H1 (cell line): Measurements from ENCODE around the gene IL1R1. TPM values are rescaled to one million over a fixed set of nuclear protein-coding genes. Genes with fewer than 3 reads are reported as not detected.

Experiments used
- CTCF ChIA-PET: fragments of 300-600 bp; sonication (Branson Sonifier 250); formaldehyde crosslinking; loops from one replicate; lab custom pipeline; 2021; ENCODE audit not compliant: partially characterized antibody; lab: Charles Lee
- POLR2A ChIA-PET: fragments of 300-600 bp; sonication (Branson Sonifier 250); formaldehyde crosslinking; loops from one replicate; lab custom pipeline; 2021; ENCODE audit warnings: inconsistent platforms; ENCODE audit not compliant: partially characterized antibody; lab: Charles Lee
- DNase-seq, 2 experiments: peaks; one replicate each; pipeline versions ENCODE4 v3.0.0 to v3.0.0-alpha.2; 2010 to 2022; ENCODE audit warnings: low spot score in 2 of 2, low read depth in 1 of 2, mixed read lengths in 1 of 2
- FAIRE-seq: peaks from 2 replicates; lab custom pipeline; 2011; peaks lifted over from hg19 to GRCh38; lab: Jason Lieb, UNC
- H2AFZ ChIP-seq: 2 replicates; pipeline ENCODE4 v1.8.1; 2012; ENCODE audit warnings: low read length, inconsistent platforms
- H2AK5ac ChIP-seq: 2 replicates; pipeline ENCODE4 v1.6.1; 2013; ENCODE audit warnings: low read depth, low read length
- H2BK120ac ChIP-seq: replicated peaks from 2 replicates; pipeline ENCODE3; 2013; ENCODE audit warnings: low read depth, low read length, inconsistent platforms
- H2BK12ac ChIP-seq: 2 replicates; pipeline ENCODE4 v1.6.1; 2013; ENCODE audit warnings: low read depth, low read length
- H2BK15ac ChIP-seq: 2 replicates; pipeline ENCODE4 v1.6.1; 2013; ENCODE audit warnings: low read length
- H2BK20ac ChIP-seq: 2 replicates; pipeline ENCODE4 v1.6.1; 2013; ENCODE audit warnings: low read length
- H2BK5ac ChIP-seq: 2 replicates; pipeline ENCODE4 v1.6.1; 2013; ENCODE audit warnings: low read depth, low read length
- H3K14ac ChIP-seq: 2 replicates; pipeline ENCODE4 v1.6.1; 2013; ENCODE audit warnings: inconsistent platforms; ENCODE audit not compliant: insufficient read length
- H3K18ac ChIP-seq: 2 replicates; pipeline ENCODE4 v1.6.1; 2013; ENCODE audit warnings: low read length; ENCODE audit errors: extremely low read depth
- H3K23ac ChIP-seq: 2 replicates; pipeline ENCODE4 v1.6.1; 2013; ENCODE audit warnings: inconsistent platforms; ENCODE audit not compliant: insufficient read length
- H3K23me2 ChIP-seq: 2 replicates; pipeline ENCODE4 v1.6.1; 2013; ENCODE audit warnings: low read depth, low read length
- H3K27ac ChIP-seq: 2 replicates; pipeline ENCODE4 v1.6.1; 2011; ENCODE audit warnings: low read depth, low read length, inconsistent platforms
- H3K27me3 ChIP-seq, 4 experiments: replicated peaks in 1 of 4; 1 replicate in 1 of 4; 2 replicates in 3 of 4; pipeline versions ENCODE4 v1.6.1 to v1.8.1; 2011 to 2013; ENCODE audit warnings: low read length in 3 of 4, mild to moderate bottlenecking in 3 of 4, inconsistent platforms in 2 of 4, mixed read lengths in 2 of 4, moderate library complexity in 1 of 4; ENCODE audit not compliant: control insufficient read depth in 3 of 4, insufficient read depth in 3 of 4; ENCODE audit errors: extremely low read depth in 1 of 4
- H3K36me3 ChIP-seq, 4 experiments: 2 replicates each; pipeline versions ENCODE4 v1.6.1 to v1.8.1; 2011 to 2013; ENCODE audit warnings: mild to moderate bottlenecking in 4 of 4, low read length in 3 of 4, moderate library complexity in 2 of 4, control low read depth in 1 of 4, inconsistent platforms in 1 of 4; ENCODE audit not compliant: insufficient read depth in 4 of 4, control insufficient read depth in 2 of 4
- H3K4ac ChIP-seq: replicated peaks from 2 replicates; pipeline ENCODE3; 2013; ENCODE audit warnings: low read length, low read depth, mixed read lengths, inconsistent platforms; ENCODE audit not compliant: insufficient read length
- H3K4me1 ChIP-seq, 4 experiments: replicated peaks in 1 of 4; 1 replicate in 1 of 4; 2 replicates in 3 of 4; pipeline versions ENCODE4 v1.6.1 to v1.8.1; 2011 to 2013; ENCODE audit warnings: low read length in 3 of 4, inconsistent platforms in 2 of 4, mixed read lengths in 1 of 4; ENCODE audit not compliant: insufficient read depth in 4 of 4, control insufficient read depth in 3 of 4
- H3K4me2 ChIP-seq, 2 experiments: 2 replicates each; pipeline versions ENCODE4 v1.6.1 to v1.8.1; 2011 to 2013; ENCODE audit warnings: low read depth in 2 of 2, low read length in 2 of 2, control low read depth in 1 of 2, inconsistent platforms in 1 of 2, mild to moderate bottlenecking in 1 of 2; ENCODE audit not compliant: insufficient read depth in 1 of 2
- H3K4me3 ChIP-seq, 4 experiments: fragments of 200-600, 300-600 bp in 1 of 4; sonication (generic), shearing (Covaris generic), sonication (Bioruptor Twin) in 1 of 4; 2 replicates each; pipeline versions ENCODE4 v1.5.1 to v1.8.1; 2011 to 2016; ENCODE audit warnings: low read length in 4 of 4, low read depth in 3 of 4, control low read depth in 2 of 4, inconsistent platforms in 2 of 4, mild to moderate bottlenecking in 2 of 4, mixed read lengths in 1 of 4, moderate library complexity in 1 of 4; ENCODE audit not compliant: insufficient read depth in 2 of 4; ENCODE audit errors: extremely low read depth in 1 of 4
- H3K56ac ChIP-seq: replicated peaks from 2 replicates; pipeline ENCODE3; 2013; ENCODE audit warnings: low read depth, mild to moderate bottlenecking, mixed read lengths, low read length, inconsistent platforms; ENCODE audit not compliant: insufficient read length
- H3K79me1 ChIP-seq: 2 replicates; pipeline ENCODE4 v1.6.1; 2013; ENCODE audit warnings: low read depth, low read length, control low read depth
- H3K79me2 ChIP-seq, 2 experiments: 2 replicates each; pipeline versions ENCODE4 v1.6.1 to v1.8.1; 2012 to 2013; ENCODE audit warnings: low read length in 2 of 2, mild to moderate bottlenecking in 2 of 2, inconsistent platforms in 1 of 2; ENCODE audit not compliant: insufficient read depth in 2 of 2, control insufficient read depth in 1 of 2
- H3K9ac ChIP-seq, 4 experiments: replicated peaks in 1 of 4; 1 replicate in 1 of 4; 2 replicates in 3 of 4; pipeline versions ENCODE4 v1.6.1 to v1.8.1; 2011 to 2013; ENCODE audit warnings: low read depth in 3 of 4, low read length in 3 of 4, control low read depth in 2 of 4, mild to moderate bottlenecking in 2 of 4, moderate library complexity in 2 of 4, inconsistent platforms in 1 of 4; ENCODE audit errors: extremely low read depth in 1 of 4
- H3K9me3 ChIP-seq, 2 experiments: 2 replicates each; pipeline versions ENCODE4 v1.6.1 to v1.8.1; 2012 to 2013; ENCODE audit warnings: mild to moderate bottlenecking in 2 of 2, moderate library complexity in 2 of 2, control low read depth in 1 of 2, inconsistent platforms in 1 of 2, low read depth in 1 of 2, low read length in 1 of 2, mixed read lengths in 1 of 2; ENCODE audit not compliant: insufficient read depth in 2 of 2
- H4K20me1 ChIP-seq, 2 experiments: replicated peaks in 1 of 2; 2 replicates each; pipeline versions ENCODE3 to v1.8.1; 2011 to 2013; ENCODE audit warnings: inconsistent platforms in 2 of 2, low read length in 2 of 2, mild to moderate bottlenecking in 1 of 2; ENCODE audit not compliant: insufficient read depth in 2 of 2, control insufficient read depth in 1 of 2
- H4K5ac ChIP-seq: 2 replicates; pipeline ENCODE4 v1.6.1; 2013; ENCODE audit warnings: low read length, low read depth, mixed read lengths, inconsistent platforms; ENCODE audit not compliant: insufficient read length
- H4K8ac ChIP-seq: 2 replicates; pipeline ENCODE4 v1.8.0; 2013; ENCODE audit warnings: mild to moderate bottlenecking, moderate library complexity, low read length, inconsistent platforms; ENCODE audit not compliant: insufficient read depth; ENCODE audit errors: extremely low read depth
- H4K91ac ChIP-seq: replicated peaks from 2 replicates; pipeline ENCODE3; 2013; ENCODE audit warnings: low read length, mixed read lengths, inconsistent platforms; ENCODE audit not compliant: insufficient read length
- CTCF ChIP-seq, 3 experiments: IDR thresholded peaks; 1 replicate in 2 of 3; 2 replicates in 1 of 3; pipeline versions ENCODE4 v1.5.1 to v1.6.1; 2011; ENCODE audit warnings: low read length in 3 of 3, mild to moderate bottlenecking in 3 of 3, inconsistent platforms in 2 of 3, low read depth in 1 of 3, moderate library complexity in 1 of 3; ENCODE audit not compliant: insufficient read depth in 1 of 3; ENCODE audit errors: control extremely low read depth in 1 of 3
- POLR2AphosphoS5 ChIP-seq: IDR thresholded peaks from 2 replicates; pipeline ENCODE4 v1.6.1; 2011; ENCODE audit warnings: low read depth, low read length
- RNF2 ChIP-seq: fragments of 200-900, 300-1000 bp; sonication (generic); IDR thresholded peaks from 2 replicates; pipeline ENCODE4 v1.7.1; 2016; ENCODE audit warnings: borderline replicate concordance, low read depth, mild to moderate bottlenecking, antibody characterized with exemption, low read length; ENCODE audit not compliant: poor library complexity, severe bottlenecking; ENCODE audit errors: missing control alignments
- WGBS, 2 experiments: shearing (Covaris generic) in 1 of 2; methylation state at CpG; one replicate each; pipeline versions ENCODE4 v1.1.6 to v1.1.7; 2013 to 2015; ENCODE audit warnings: low lambda C conversion rate in 2 of 2, mixed read lengths in 2 of 2, inconsistent platforms in 1 of 2, low coverage in 1 of 2, missing lambda C conversion rate in 1 of 2; ENCODE audit not compliant: insufficient replicate concordance in 2 of 2, insufficient coverage in 1 of 2, insufficient read length in 1 of 2; ENCODE audit errors: extremely low coverage in 1 of 2, missing lambda C conversion rate in 1 of 2; 5-methylcytosine and 5-hydroxymethylcytosine counted together
- polyA plus RNA-seq, 7 experiments: library from polyadenylated mRNA; depleted of rRNA in 3 of 7; stranded (reverse) in 5 of 7; unstranded in 2 of 7; fragments of >200 nt in 5 of 7; fragments of 200-250 nt in 2 of 7; gene quantifications; 1 replicate in 5 of 7; 2 replicates in 1 of 7; 4 replicates in 1 of 7; pipeline versions ENCODE4 v1.2.1 to v1.2.3, GENCODE V29; 2011 to 2013; ENCODE audit warnings: missing spikeins in 2 of 7, mixed read lengths in 2 of 7
- total RNA-seq: library from RNA; stranded (reverse); fragmentation: NEBNext Ultra II Directional; extraction: Animal tissue kit (Norgen Biotek cat#: 25700); gene quantifications from 2 replicates; pipeline ENCODE4 v1.2.1, GENCODE V29; 2021

Gene IL1R1
- total and polyA plus RNA-seq, 2 of the 8 experiments (the other 6 are each of a cell fraction or from before 2014, with no cell fraction given), result 0.34 to 0.47 TPM

GRCh38 chr2:102143450-102143985 lies 972 bp downstream of the IL1R1 start:
- no peak overlapping the region for H2AK5ac ChIP-seq
- no peak overlapping the region for H3K18ac ChIP-seq
- H4K8ac ChIP-seq, result no peak overlapping the region
- H2BK15ac ChIP-seq, result no peak overlapping the region
- peak overlapping the region; percentile 73 for H3K23ac ChIP-seq
- no peak overlapping the region for H2BK120ac ChIP-seq
- peaks cover 0 to 8% (median under 1%) of the 10 kb centered on the region in 4 experiments; a peak in 4 of 7 replicates for H3K4me1 ChIP-seq
- H4K5ac ChIP-seq, result no peak overlapping the region
- H3K4me3 ChIP-seq, result no peak overlapping the region
- H3K14ac ChIP-seq, result no peak overlapping the region
- ChIA-PET CTCF (interaction anchor here (1.0 to 1.2 kb wide), 2 partner anchors 22 to 51 kb away, joined by 3 read pairs; no protein-coding TSS in a partner anchor), POLR2A (no interaction called here)
- H3K27me3 ChIP-seq, result peaks cover 6 to 37% (median 25%) of the 10 kb centered on the region in 4 experiments
- H2BK5ac ChIP-seq, result no peak overlapping the region
- TF ChIP-seq CTCF (IDR thresholded peaks at IDR 0.05; ENCODE audit: control extremely low read depth in 1 of 3, insufficient read depth in 1 of 3, low read depth in 1 of 3, low read length in 3 of 3), result no peak
- no peak for TF ChIP-seq RNF2
- TF ChIP-seq POLR2AphosphoS5, result no peak
- H4K91ac ChIP-seq, result no peak overlapping the region
- H3K9me3 ChIP-seq, result peaks cover 3 to 12% of the 10 kb centered on the region in 2 experiments; a peak in 2 of 4 replicates
- H3K27ac ChIP-seq, result no peak overlapping the region
- H3K4ac ChIP-seq, result no peak overlapping the region
- 80% methylated on average over 10 of the region's 10 CpGs; no CpG with 5 or more reads in 1 of the 2 experiments for WGBS, 2 experiments
- no peak overlapping the region for H2AFZ ChIP-seq
- peak overlapping the region in 1 of 2 experiments; percentile 65; a peak in 1 of 4 replicates for H3K4me2 ChIP-seq
- H3K36me3 ChIP-seq, result no peaks in the 10 kb centered on the region
- H3K9ac ChIP-seq, result no peak overlapping the region
- H2BK12ac ChIP-seq, result no peak overlapping the region
- no peaks in the 10 kb centered on the region for H4K20me1 ChIP-seq
- no peak for FAIRE-seq
- H2BK20ac ChIP-seq, result no peak overlapping the region
- H3K23me2 ChIP-seq, result peaks cover 4% of the 10 kb centered on the region
- no peak overlapping the region for H3K56ac ChIP-seq
- H3K79me1 ChIP-seq, result no peaks in the 10 kb centered on the region
- DNase-seq, result no peak
- no peaks in the 10 kb centered on the region for H3K79me2 ChIP-seq
